ENCODE data around the gene SPTBN4.
"Not testable (repeated sequence)": the region's sequence is repeated elsewhere in the genome, so short reads cannot be mapped to it uniquely, and the experiment has no call there.

- not testable (repeated sequence) for TF ChIP-seq CTCF, POLR2A (IDR thresholded peaks at IDR 0.05)
Measured at GRCh38 chr19:40564535-40564934, 97.7 kb downstream of the SPTBN4 start.
